Type B pancreatic cell (in vitro differentiated cells): ENCODE results near the gene MRPL46. TPM values are rescaled to one million over a fixed set of nuclear protein-coding genes. Genes with fewer than 3 reads are reported as not detected.
A peak's percentile ranks its signal among the peaks of the same experiment; 100 is the strongest.

Source experiments
- DNase-seq: peaks from one replicate; pipeline ENCODE4 v3.0.0; 2021; ENCODE audit warnings: mixed read lengths; ENCODE audit not compliant: unreplicated experiment; ENCODE audit errors: extremely low spot score
- H3K27ac Mint-ChIP-seq: 2 replicates; pipeline ENCODE4 v1.8.0; 2021; ENCODE audit warnings: mild to moderate bottlenecking, mixed read lengths
- H3K27me3 Mint-ChIP-seq: 2 replicates; pipeline ENCODE4 v1.8.0; 2021; ENCODE audit warnings: mixed read lengths
- H3K36me3 Mint-ChIP-seq: 2 replicates; pipeline ENCODE4 v1.8.0; 2021; ENCODE audit warnings: mixed read lengths
- H3K4me1 Mint-ChIP-seq: one replicate; pipeline ENCODE4 v1.8.0; 2021; ENCODE audit warnings: mixed read lengths; ENCODE audit not compliant: unreplicated experiment
- H3K4me3 Mint-ChIP-seq: 2 replicates; pipeline ENCODE4 v1.8.0; 2021; ENCODE audit warnings: mild to moderate bottlenecking, mixed read lengths
- H3K9me3 Mint-ChIP-seq: 2 replicates; pipeline ENCODE4 v1.8.0; 2021; ENCODE audit warnings: mixed read lengths
- CTCF ChIP-seq: fragments of 200-600 bp; sonication (generic); conservative IDR thresholded peaks from 2 replicates; pipeline ENCODE4 v1.5.0; 2021; ENCODE audit warnings: antibody characterized with exemption, mild to moderate bottlenecking
- total RNA-seq: library from RNA; stranded (reverse); gene quantifications from 2 replicates; pipeline ENCODE4 v1.2.1, GENCODE V29; 2021; ENCODE audit warnings: low replicate concordance

The MRPL46 gene
- total RNA-seq, 1 donor from 2014 or later = 24.8 TPM

GRCh38 chr15:88430051-88430450 lies 37.1 kb downstream of the MRPL46 start:
- Mint-ChIP-seq H3K27ac (no peak overlapping the region), H3K4me1 (no peaks in the 10 kb centered on the region), H3K27me3 (peaks cover 65% of the 10 kb centered on the region), H3K4me3 (no peak overlapping the region), H3K36me3 (no peaks in the 10 kb centered on the region), H3K9me3 (no peaks in the 10 kb centered on the region)
- TF ChIP-seq CTCF = no peak
- peak; percentile 11 for DNase-seq

GRCh38 chr15:88428805-88429605 lies 38.2 kb downstream of the MRPL46 start:
- peaks cover 67% of the 10 kb centered on the region for H3K27me3 Mint-ChIP-seq
- TF ChIP-seq CTCF = no peak
- H3K4me1 Mint-ChIP-seq = no peaks in the 10 kb centered on the region
- DNase-seq = peak; percentile 53
- H3K4me3 Mint-ChIP-seq = no peak overlapping the region
- no peaks in the 10 kb centered on the region for H3K36me3 Mint-ChIP-seq
- H3K9me3 Mint-ChIP-seq = no peaks in the 10 kb centered on the region
- no peak overlapping the region for H3K27ac Mint-ChIP-seq

- Mint-ChIP-seq H3K27me3 (peaks cover 58% of the 10 kb centered on the region), H3K36me3 (no peaks in the 10 kb centered on the region), H3K4me3 (no peak overlapping the region), H3K4me1 (no peaks in the 10 kb centered on the region), H3K27ac (no peak overlapping the region), H3K9me3 (no peaks in the 10 kb centered on the region)
- DNase-seq = peak; percentile 29
- TF ChIP-seq CTCF = no peak
Observed at GRCh38 chr15:88428053-88428452, 39.1 kb downstream of the MRPL46 start.

GRCh38 chr15:88426304-88426703 lies 40.9 kb downstream of the MRPL46 start:
- H3K27ac Mint-ChIP-seq = no peak overlapping the region
- DNase-seq = no peak
- H3K4me3 Mint-ChIP-seq = no peak overlapping the region
- H3K4me1 Mint-ChIP-seq = no peaks in the 10 kb centered on the region
- H3K36me3 Mint-ChIP-seq = no peaks in the 10 kb centered on the region
- no peak for TF ChIP-seq CTCF
- no peaks in the 10 kb centered on the region for H3K9me3 Mint-ChIP-seq
- peaks cover 53% of the 10 kb centered on the region for H3K27me3 Mint-ChIP-seq

- H3K27me3 Mint-ChIP-seq = peaks cover 58% of the 10 kb centered on the region
- no peak for DNase-seq
- no peaks in the 10 kb centered on the region for H3K9me3 Mint-ChIP-seq
- no peaks in the 10 kb centered on the region for H3K4me1 Mint-ChIP-seq
- no peaks in the 10 kb centered on the region for H3K36me3 Mint-ChIP-seq
- no peak for TF ChIP-seq CTCF
- H3K27ac Mint-ChIP-seq = no peak overlapping the region
- H3K4me3 Mint-ChIP-seq = no peak overlapping the region
Observed at GRCh38 chr15:88423331-88423730, 43.9 kb downstream of the MRPL46 start.
